CD14-positive monocyte (primary cell): ENCODE measurements around the gene CD3E. TPM values are rescaled to one million over a fixed set of nuclear protein-coding genes. Genes with fewer than 3 reads are reported as not detected.
A peak's percentile ranks its signal among the peaks of the same experiment; 100 is the strongest.

Experiments
- DNase-seq, 3 donors: peaks; one replicate each; pipeline ENCODE4 v3.0.0-alpha.2; 2011 to 2022
- H2AFZ ChIP-seq: 2 replicates; pipeline ENCODE4 v1.6.0; 2012; ENCODE audit warnings: mild to moderate bottlenecking, low read depth, low read length, inconsistent platforms; ENCODE audit not compliant: insufficient read depth, poor library complexity, severe bottlenecking
- H3K27ac ChIP-seq, 2 donors: 1 replicate in 1 of 2; 2 replicates in 1 of 2; pipeline ENCODE4 v1.5.1; 2012 to 2013; ENCODE audit warnings: low read length in 2 of 2, control low read depth in 1 of 2, inconsistent platforms in 1 of 2, low read depth in 1 of 2, mild to moderate bottlenecking in 1 of 2
- H3K27me3 ChIP-seq, 2 donors: one replicate each; pipeline versions ENCODE4 v1.6.0 to v1.6.1; 2011 to 2013; ENCODE audit warnings: low read length in 2 of 2; ENCODE audit not compliant: control insufficient read depth in 2 of 2, insufficient read depth in 2 of 2
- H3K36me3 ChIP-seq, 2 donors: replicated peaks in 1 of 2; 1 replicate in 1 of 2; 2 replicates in 1 of 2; pipeline versions ENCODE4 v1.5.1 to v1.6.1; 2012 to 2013; ENCODE audit warnings: low read length in 2 of 2, control low read depth in 1 of 2, inconsistent platforms in 1 of 2, mild to moderate bottlenecking in 1 of 2; ENCODE audit not compliant: insufficient read depth in 2 of 2, control insufficient read depth in 1 of 2
- H3K4me1 ChIP-seq, 2 donors: 1 replicate in 1 of 2; 2 replicates in 1 of 2; pipeline versions ENCODE4 v1.5.1 to v1.6.1; 2012 to 2013; ENCODE audit warnings: low read length in 2 of 2, control low read depth in 1 of 2, inconsistent platforms in 1 of 2, mild to moderate bottlenecking in 1 of 2, moderate library complexity in 1 of 2; ENCODE audit not compliant: insufficient read depth in 2 of 2, control insufficient read depth in 1 of 2
- H3K4me2 ChIP-seq: replicated peaks from 2 replicates; pipeline ENCODE3; 2012; ENCODE audit warnings: low read length, moderate library complexity, mild to moderate bottlenecking; ENCODE audit not compliant: poor library complexity, severe bottlenecking; ENCODE audit errors: extremely low read depth
- H3K4me3 ChIP-seq, 3 experiments: fragments of 200-600 bp in 1 of 3; sonication (generic) in 1 of 3; replicated peaks in 1 of 3; 1 replicate in 2 of 3; 2 replicates in 1 of 3; pipeline ENCODE4 v1.5.1; 2011 to 2013; ENCODE audit warnings: low read length in 3 of 3, mild to moderate bottlenecking in 3 of 3, control low read depth in 2 of 3, low read depth in 2 of 3, inconsistent platforms in 1 of 3, moderate library complexity in 1 of 3
- H3K79me2 ChIP-seq: 2 replicates; pipeline ENCODE4 v1.6.0; 2012; ENCODE audit warnings: mild to moderate bottlenecking, control low read depth, inconsistent platforms, low read length, moderate library complexity; ENCODE audit not compliant: insufficient read depth
- H3K9ac ChIP-seq: 2 replicates; pipeline ENCODE4 v1.6.0; 2017; ENCODE audit warnings: low read length, mild to moderate bottlenecking; ENCODE audit not compliant: insufficient read depth, poor library complexity, severe bottlenecking
- H3K9me3 ChIP-seq, 2 donors: replicated peaks in 1 of 2; 1 replicate in 1 of 2; 2 replicates in 1 of 2; pipeline versions ENCODE4 v1.5.1 to v1.6.1; 2012 to 2013; ENCODE audit warnings: low read length in 2 of 2, control low read depth in 1 of 2; ENCODE audit not compliant: control insufficient read depth in 1 of 2, insufficient read depth in 1 of 2
- H4K20me1 ChIP-seq: 2 replicates; pipeline ENCODE4 v1.6.0; 2012; ENCODE audit warnings: mild to moderate bottlenecking, low read length, control low read depth, moderate library complexity; ENCODE audit not compliant: insufficient read depth
- H3K27ac Mint-ChIP-seq, 7 donors: one replicate each; pipeline ENCODE4 v1.8.0; 2020; ENCODE audit warnings: mild to moderate bottlenecking in 7 of 7, mixed read lengths in 7 of 7, moderate library complexity in 6 of 7, inconsistent platforms in 2 of 7
- H3K27me3 Mint-ChIP-seq, 3 donors: one replicate each; pipeline ENCODE4 v1.8.0; 2021 to 2022; ENCODE audit warnings: low read depth in 3 of 3, mild to moderate bottlenecking in 3 of 3, mixed read lengths in 3 of 3, moderate library complexity in 3 of 3, inconsistent platforms in 1 of 3
- H3K36me3 Mint-ChIP-seq, 2 donors: one replicate each; pipeline ENCODE4 v1.8.0; 2020; ENCODE audit warnings: mixed read lengths in 2 of 2, inconsistent platforms in 1 of 2, mild to moderate bottlenecking in 1 of 2
- H3K4me1 Mint-ChIP-seq: one replicate; pipeline ENCODE4 v1.8.0; 2020; ENCODE audit warnings: mild to moderate bottlenecking, mixed read lengths
- H3K4me3 Mint-ChIP-seq, 2 donors: one replicate each; pipeline ENCODE4 v1.8.0; 2020; ENCODE audit warnings: mild to moderate bottlenecking in 2 of 2, mixed read lengths in 2 of 2, moderate library complexity in 1 of 2
- H3K9me3 Mint-ChIP-seq, 7 donors: one replicate each; pipeline ENCODE4 v1.8.0; 2020 to 2022; ENCODE audit warnings: mixed read lengths in 7 of 7, mild to moderate bottlenecking in 6 of 7, moderate library complexity in 6 of 7, inconsistent platforms in 2 of 7
- WGBS: methylation state at CpG from one replicate; pipeline ENCODE4 v1.1.5; 2013; ENCODE audit warnings: missing lambda C conversion rate; ENCODE audit not compliant: insufficient coverage; 5-methylcytosine and 5-hydroxymethylcytosine counted together
- intact Hi-C, 2 donors: fragments of 100-400 bp; cut with micrococcal nuclease; formaldehyde crosslinking; loops; one replicate each; pipeline versions ENCODE4 v1.15.0 to v1.15.1; 2023
- polyA plus RNA-seq, 3 donors: library from polyadenylated mRNA; depleted of rRNA in 1 of 3; unstranded in 2 of 3; stranded (reverse) in 1 of 3; fragments of 300-500 nt in 2 of 3; fragments of >200 nt in 1 of 3; fragmentation: Illumina TruSeq in 2 of 3; gene quantifications; 1 replicate in 2 of 3; 2 replicates in 1 of 3; pipeline ENCODE4 v1.2.3, GENCODE V29; 2012 to 2021
- TF ChIP-seq, protein P1 (sequence below): fragments of 200-600 bp; IDR thresholded peaks from one replicate; pipeline ENCODE4 v1.8.0; 2022; ENCODE audit warnings: antibody characterized with exemption, mild to moderate bottlenecking

CD3E gene
- polyA plus RNA-seq, 3 donors, result 0.12 to 1.6 (median 1.5) TPM

- peak overlapping the region in 1 of 7 donors; percentile 43 for H3K27ac Mint-ChIP-seq
- H4K20me1 ChIP-seq, result no peaks in the 10 kb centered on the region
- H3K27me3 Mint-ChIP-seq, result peaks cover 0 to 2% (median 0%) of the 10 kb centered on the region in 3 donors
- no peak overlapping the region for H3K9ac ChIP-seq
- H3K27ac ChIP-seq, result no peak overlapping the region
- no peak overlapping the region for H2AFZ ChIP-seq
- H3K36me3 Mint-ChIP-seq, result peaks cover 0 to 1% of the 10 kb centered on the region in 2 donors
- TF ChIP-seq, protein P1, sequence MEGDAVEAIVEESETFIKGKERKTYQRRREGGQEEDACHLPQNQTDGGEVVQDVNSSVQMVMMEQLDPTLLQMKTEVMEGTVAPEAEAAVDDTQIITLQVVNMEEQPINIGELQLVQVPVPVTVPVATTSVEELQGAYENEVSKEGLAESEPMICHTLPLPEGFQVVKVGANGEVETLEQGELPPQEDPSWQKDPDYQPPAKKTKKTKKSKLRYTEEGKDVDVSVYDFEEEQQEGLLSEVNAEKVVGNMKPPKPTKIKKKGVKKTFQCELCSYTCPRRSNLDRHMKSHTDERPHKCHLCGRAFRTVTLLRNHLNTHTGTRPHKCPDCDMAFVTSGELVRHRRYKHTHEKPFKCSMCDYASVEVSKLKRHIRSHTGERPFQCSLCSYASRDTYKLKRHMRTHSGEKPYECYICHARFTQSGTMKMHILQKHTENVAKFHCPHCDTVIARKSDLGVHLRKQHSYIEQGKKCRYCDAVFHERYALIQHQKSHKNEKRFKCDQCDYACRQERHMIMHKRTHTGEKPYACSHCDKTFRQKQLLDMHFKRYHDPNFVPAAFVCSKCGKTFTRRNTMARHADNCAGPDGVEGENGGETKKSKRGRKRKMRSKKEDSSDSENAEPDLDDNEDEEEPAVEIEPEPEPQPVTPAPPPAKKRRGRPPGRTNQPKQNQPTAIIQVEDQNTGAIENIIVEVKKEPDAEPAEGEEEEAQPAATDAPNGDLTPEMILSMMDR, result no peak
- peaks cover 0 to 3% (median 3%) of the 10 kb centered on the region in 7 donors for H3K9me3 Mint-ChIP-seq
- no peaks in the 10 kb centered on the region for H3K9me3 ChIP-seq
- no peaks in the 10 kb centered on the region for H3K27me3 ChIP-seq
- H3K4me3 Mint-ChIP-seq, result no peak overlapping the region
- intact Hi-C loops, result no loop called here
- peaks cover 21% of the 10 kb centered on the region for H3K4me1 Mint-ChIP-seq
- H3K4me2 ChIP-seq, result no peak overlapping the region
- no peaks in the 10 kb centered on the region for H3K79me2 ChIP-seq
- no peak overlapping the region for H3K4me3 ChIP-seq
- DNase-seq, result no peak
- no peaks in the 10 kb centered on the region for H3K36me3 ChIP-seq
- peaks cover 14 to 20% of the 10 kb centered on the region in 2 donors for H3K4me1 ChIP-seq
Observed at GRCh38 chr11:118289401-118289800, 15.1 kb upstream of the CD3E start.

DNA sequence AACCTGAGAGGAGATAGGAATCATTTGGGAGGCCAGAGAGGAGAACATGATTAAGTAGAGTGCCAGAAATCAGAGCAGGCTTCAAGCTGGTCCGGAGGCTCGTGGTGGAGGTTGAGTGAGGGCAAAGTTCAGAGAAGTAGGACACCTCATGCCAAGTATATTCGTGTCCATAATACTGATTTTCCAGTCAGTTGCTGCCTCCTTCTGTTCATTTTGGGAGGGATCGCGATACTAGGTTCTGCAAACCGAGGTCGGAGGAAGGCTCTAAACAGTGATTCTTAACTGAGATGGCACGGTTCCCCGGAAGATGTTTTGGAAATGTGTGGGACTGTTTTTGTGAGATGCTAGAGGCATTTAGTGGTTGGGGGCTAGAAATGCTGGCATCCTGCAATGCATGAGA is 13.6 kb upstream of the CD3E start:
- peaks cover 0 to 2% (median 2%) of the 10 kb centered on the region in 3 donors for H3K27me3 Mint-ChIP-seq
- H4K20me1 ChIP-seq, result no peaks in the 10 kb centered on the region
- H2AFZ ChIP-seq, result peak overlapping the region; percentile 73
- H3K4me3 Mint-ChIP-seq, result peak overlapping the region; percentile 0 to 80
- H3K27me3 ChIP-seq, result no peaks in the 10 kb centered on the region
- no peaks in the 10 kb centered on the region for H3K9me3 ChIP-seq
- peak overlapping the region; percentile 77 for H3K4me2 ChIP-seq
- peaks cover 0 to 3% (median 3%) of the 10 kb centered on the region in 7 donors for H3K9me3 Mint-ChIP-seq
- peak overlapping the region; percentile 4 to 70 (median 48) for H3K4me3 ChIP-seq
- H3K9ac ChIP-seq, result peak overlapping the region; percentile 55
- DNase-seq, result peak; percentile 52 to 71 (median 63)
- peaks cover 24% of the 10 kb centered on the region for H3K4me1 Mint-ChIP-seq
- H3K4me1 ChIP-seq, result peaks cover 14 to 20% of the 10 kb centered on the region in 2 donors
- peak overlapping the region; percentile 1 to 90 for H3K27ac ChIP-seq
- intact Hi-C loops, result loop anchor here (5.0 kb wide), 2 partner anchors 39 to 94 kb away; partner anchors contain the start of gene MPZL3 (in 1 of the 2)
- peaks cover 0 to 1% of the 10 kb centered on the region in 2 donors for H3K36me3 Mint-ChIP-seq
- peak overlapping the region; percentile 86 to 95 (median 93) for H3K27ac Mint-ChIP-seq
- TF ChIP-seq, protein P1, result peak; percentile 60
- H3K36me3 ChIP-seq, result no peaks in the 10 kb centered on the region
- 2% methylated on average over 7 of the region's 9 CpGs for WGBS
- no peaks in the 10 kb centered on the region for H3K79me2 ChIP-seq
